Uterus (tissue), 4 donors: Measurements from ENCODE around the gene TTLL10. TPM values are rescaled to one million over a fixed set of nuclear protein-coding genes. Genes with fewer than 3 reads are reported as not detected.
"Not testable (repeated sequence)": the region's sequence is repeated elsewhere in the genome, so short reads cannot be mapped to it uniquely, and the experiment has no call there.

Experiments used
- DNase-seq, 2 donors: peaks; one replicate each; pipeline ENCODE4 v3.0.0-alpha.2; 2019 to 2020
- H3K27ac ChIP-seq, 2 donors: fragments of 200-600 bp; sonication (generic); 1 replicate in 1 of 2; 2 replicates in 1 of 2; pipeline ENCODE4 v1.5.1; 2016 to 2018
- H3K27me3 ChIP-seq, 2 donors: fragments of 200-600 bp; sonication (generic); one replicate each; pipeline ENCODE4 v1.5.1; 2018 to 2019; ENCODE audit warnings: control low read depth in 1 of 2
- H3K36me3 ChIP-seq, 2 donors: fragments of 200-600 bp; sonication (generic); one replicate each; pipeline ENCODE4 v1.5.1; 2019; ENCODE audit warnings: control low read depth in 1 of 2
- H3K4me1 ChIP-seq, 2 donors: fragments of 200-600 bp; sonication (generic); one replicate each; pipeline ENCODE4 v1.5.1; 2018 to 2019; ENCODE audit warnings: control low read depth in 1 of 2
- H3K4me3 ChIP-seq, 2 donors: fragments of 200-600 bp; sonication (generic); 1 replicate in 1 of 2; 2 replicates in 1 of 2; pipeline ENCODE4 v1.5.1; 2018 to 2019; ENCODE audit warnings: mild to moderate bottlenecking in 1 of 2
- H3K9me3 ChIP-seq, 2 donors: fragments of 200-600 bp; sonication (generic); one replicate each; pipeline ENCODE4 v1.5.1; 2019; ENCODE audit warnings: control low read depth in 1 of 2
- CTCF ChIP-seq, 4 experiments: fragments of 200-600 bp in 2 of 4; fragments of 450-650 bp in 2 of 4; sonication (generic) in 2 of 4; IDR thresholded peaks; one replicate each; pipeline ENCODE4 v1.5.1; 2016 to 2019; ENCODE audit warnings: antibody characterized with exemption in 4 of 4, mild to moderate bottlenecking in 2 of 4, moderate library complexity in 1 of 4
- POLR2A ChIP-seq, 2 donors: fragments of 450-650 bp; IDR thresholded peaks; one replicate each; pipeline ENCODE4 v1.6.1; 2016; ENCODE audit warnings: antibody characterized with exemption in 2 of 2, mild to moderate bottlenecking in 1 of 2, moderate library complexity in 1 of 2
- intact Hi-C: fragments of 100-400 bp; cut with DNase I; formaldehyde crosslinking; loops from one replicate; pipeline ENCODE4 v1.15.1; 2023; ENCODE audit warnings: low total_unique reads
- total RNA-seq, 4 donors: library from RNA; depleted of rRNA in 3 of 4; stranded (reverse); fragments of >200 nt in 3 of 4; gene quantifications; one replicate each; pipeline versions ENCODE4 v1.1.0 to v1.2.4, GENCODE V29; 2014 to 2023
- donor health status: DM: yes; HTN: yes; CAD: no.

Gene TTLL10
- total RNA-seq, 4 donors from 2014 or later = 0.35 to 0.51 TPM; not detected in 2

- H3K36me3 ChIP-seq = no peaks in the 10 kb centered on the region
- no peak overlapping the region for H3K27ac ChIP-seq
- no peak overlapping the region for H3K4me3 ChIP-seq
- no peak for DNase-seq
- H3K9me3 ChIP-seq = no peaks in the 10 kb centered on the region
- H3K4me1 ChIP-seq = no peaks in the 10 kb centered on the region
- H3K27me3 ChIP-seq = no peaks in the 10 kb centered on the region
- TF ChIP-seq CTCF (IDR thresholded peaks at IDR 0.05) = no peak
- no peak for TF ChIP-seq POLR2A (IDR thresholded peaks at IDR 0.05)
- intact Hi-C loops = no loop called here
These were observed 23.6 kb upstream of the TTLL10 start for GRCh38 chr1:1150100-1150499.

- intact Hi-C loops = no loop called here
- no peak overlapping the region for H3K27ac ChIP-seq
- H3K4me3 ChIP-seq = no peak overlapping the region
- no peaks in the 10 kb centered on the region for H3K9me3 ChIP-seq
- H3K36me3 ChIP-seq = no peaks in the 10 kb centered on the region
- DNase-seq = no peak
- H3K27me3 ChIP-seq = no peaks in the 10 kb centered on the region
- no peaks in the 10 kb centered on the region for H3K4me1 ChIP-seq
- TF ChIP-seq POLR2A (IDR thresholded peaks at IDR 0.05) (no peak), CTCF (IDR thresholded peaks at IDR 0.05) (no peak)
These were observed 22.4 kb upstream of the TTLL10 start for GRCh38 chr1:1151306-1151705.

GRCh38 chr1:1152431-1152830, 21.2 kb upstream of the TTLL10 start:
- intact Hi-C loops = not testable (repeated sequence)

GRCh38 chr1:1153215-1153614, 20.5 kb upstream of the TTLL10 start:
- H3K4me1 ChIP-seq, H3K27ac ChIP-seq, intact Hi-C loops, DNase-seq, H3K4me3 ChIP-seq, H3K27me3 ChIP-seq, H3K9me3 ChIP-seq, H3K36me3 ChIP-seq: not testable (repeated sequence)

More at GRCh38 chr1:1152431-1152830, 21.2 kb upstream of the TTLL10 start:
- H3K9me3 ChIP-seq, DNase-seq, H3K4me1 ChIP-seq, H3K27ac ChIP-seq, H3K36me3 ChIP-seq, H3K27me3 ChIP-seq, H3K4me3 ChIP-seq: not testable (repeated sequence)

GRCh38 chr1:1153874-1154273, 19.8 kb upstream of the TTLL10 start:
- no peak overlapping the region for H3K4me3 ChIP-seq
- H3K27me3 ChIP-seq = no peaks in the 10 kb centered on the region
- no peaks in the 10 kb centered on the region for H3K9me3 ChIP-seq
- no peaks in the 10 kb centered on the region for H3K36me3 ChIP-seq
- H3K27ac ChIP-seq = no peak overlapping the region
- no peak for DNase-seq
- TF ChIP-seq CTCF (IDR thresholded peaks at IDR 0.05) (no peak), POLR2A (IDR thresholded peaks at IDR 0.05) (no peak)
- intact Hi-C loops = no loop called here
- H3K4me1 ChIP-seq = peaks cover 0 to 7% of the 10 kb centered on the region in 2 donors

- Histone ChIP-seq H3K27me3 (no peaks in the 10 kb centered on the region), H3K27ac (no peak overlapping the region), H3K36me3 (no peaks in the 10 kb centered on the region), H3K9me3 (no peaks in the 10 kb centered on the region), H3K4me3 (no peak overlapping the region), H3K4me1 (peaks cover 0 to 7% of the 10 kb centered on the region in 2 donors)
- DNase-seq = no peak
- no peak for TF ChIP-seq CTCF (IDR thresholded peaks at IDR 0.05)
- no peak for TF ChIP-seq POLR2A (IDR thresholded peaks at IDR 0.05)
- intact Hi-C loops = no loop called here
These were observed 18.4 kb upstream of the TTLL10 start for GRCh38 chr1:1155258-1155657.
